ENCODE data around the gene MB. TPM values are rescaled to one million over a fixed set of nuclear protein-coding genes. Genes with fewer than 3 reads are reported as not detected.

Gene MB
- total RNA-seq, 1 donor from 2014 or later, result not detected

- H3K4me3 Mint-ChIP-seq, result no peak overlapping the region
- H3K27me3 Mint-ChIP-seq (ENCODE audit: low read depth), result peaks cover 5% of the 10 kb centered on the region
- H3K9me3 Mint-ChIP-seq, result no peaks in the 10 kb centered on the region
- no peaks in the 10 kb centered on the region for H3K36me3 Mint-ChIP-seq (ENCODE audit: low read depth)
- no peak overlapping the region for H3K27ac Mint-ChIP-seq (ENCODE audit: unreplicated experiment)
- TF ChIP-seq CTCF (conservative IDR thresholded peaks at IDR 0.05), result no peak
- DNase-seq (ENCODE audit: low read depth, low spot score), result no peak
- H3K4me1 Mint-ChIP-seq, result no peaks in the 10 kb centered on the region
These were observed 32.6 kb upstream of the MB start for GRCh38 chr22:35649636-35650250.

- TF ChIP-seq CTCF (conservative IDR thresholded peaks at IDR 0.05), result no peak
- DNase-seq (ENCODE audit: low read depth, low spot score), result no peak
- H3K4me3 Mint-ChIP-seq, result no peak overlapping the region
- H3K9me3 Mint-ChIP-seq, result no peaks in the 10 kb centered on the region
- H3K36me3 Mint-ChIP-seq (ENCODE audit: low read depth), result no peaks in the 10 kb centered on the region
- no peaks in the 10 kb centered on the region for H3K4me1 Mint-ChIP-seq
- H3K27me3 Mint-ChIP-seq (ENCODE audit: low read depth), result peaks cover 5% of the 10 kb centered on the region
- H3K27ac Mint-ChIP-seq (ENCODE audit: unreplicated experiment), result no peak overlapping the region
These were observed 32.0 kb upstream of the MB start for GRCh38 chr22:35649026-35649553.

GRCh38 chr22:35648066-35649025 is 31.2 kb upstream of the MB start, which contains the start of gene APOL6:
APOL6 (plus strand) TSS chr22:35648446; CDS start chr22:35656426, 7,980 bp downstream.
- TF ChIP-seq CTCF (conservative IDR thresholded peaks at IDR 0.05), result no peak
- no peak within 1 kb of the TSS for H3K4me3 Mint-ChIP-seq
- no peak within 1 kb of the TSS for H3K27ac Mint-ChIP-seq (ENCODE audit: unreplicated experiment)
- H3K4me1 Mint-ChIP-seq, result no peaks in the 10 kb centered on the region
- H3K9me3 Mint-ChIP-seq, result no peaks in the 10 kb centered on the region
- DNase-seq (ENCODE audit: low read depth, low spot score), result no peak
- H3K27me3 Mint-ChIP-seq (ENCODE audit: low read depth), result peaks cover under 1% of the 10 kb centered on the region
- H3K36me3 Mint-ChIP-seq (ENCODE audit: low read depth), result no peaks in the 10 kb centered on the region

- H3K36me3 Mint-ChIP-seq (ENCODE audit: low read depth), result no peaks in the 10 kb centered on the region
- no peak for TF ChIP-seq CTCF (conservative IDR thresholded peaks at IDR 0.05)
- H3K4me1 Mint-ChIP-seq, result peaks cover 4% of the 10 kb centered on the region
- H3K4me3 Mint-ChIP-seq, result no peak overlapping the region
- no peaks in the 10 kb centered on the region for H3K27me3 Mint-ChIP-seq (ENCODE audit: low read depth)
- H3K9me3 Mint-ChIP-seq, result no peaks in the 10 kb centered on the region
- no peak overlapping the region for H3K27ac Mint-ChIP-seq (ENCODE audit: unreplicated experiment)
- no peak for DNase-seq (ENCODE audit: low read depth, low spot score)
These were observed 28.5 kb upstream of the MB start for GRCh38 chr22:35645646-35646045.

- DNase-seq (ENCODE audit: low read depth, low spot score), result no peak
These were observed 26.9 kb upstream of the MB start for GRCh38 chr22:35643991-35644390.

More at GRCh38 chr22:35643991-35644390, 26.9 kb upstream of the MB start:
- Mint-ChIP-seq H3K27ac (ENCODE audit: unreplicated experiment) (no peak overlapping the region), H3K4me1 (peaks cover 4% of the 10 kb centered on the region), H3K27me3 (ENCODE audit: low read depth) (no peaks in the 10 kb centered on the region), H3K36me3 (ENCODE audit: low read depth) (no peaks in the 10 kb centered on the region), H3K4me3 (no peak overlapping the region), H3K9me3 (no peaks in the 10 kb centered on the region)
- no peak for TF ChIP-seq CTCF (conservative IDR thresholded peaks at IDR 0.05)

All from neural crest cell (in vitro differentiated cells).